ENCODE data around the gene ADH6. TPM values are rescaled to one million over a fixed set of nuclear protein-coding genes. Genes with fewer than 3 reads are reported as not detected.

Gene ADH6
- total and polyA plus RNA-seq, 2 of the 8 experiments (the other 6 are each of a cell fraction or from before 2014, with no cell fraction given), result not detected

DNA sequence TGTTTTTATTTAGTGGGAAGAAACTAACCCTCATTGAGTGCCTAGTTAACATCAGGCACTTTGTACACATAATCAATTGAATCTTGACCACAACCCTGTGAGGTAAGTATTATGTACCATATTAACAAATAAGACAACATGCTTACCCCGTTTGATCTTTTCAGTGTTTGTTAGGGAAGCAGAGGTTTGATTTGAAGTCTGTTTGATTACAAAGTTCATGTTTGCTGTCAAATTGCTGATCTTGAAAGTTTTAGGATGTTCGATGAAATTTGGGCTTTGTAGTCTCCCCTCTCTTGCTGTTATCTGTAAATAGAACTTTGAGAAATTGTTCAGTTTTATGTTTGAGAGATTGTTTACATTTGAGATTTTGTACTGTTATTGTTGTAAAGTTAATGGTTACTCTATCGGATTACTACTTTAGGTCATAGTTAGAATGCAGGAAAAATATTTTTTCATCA lies 61.5 kb downstream of the ADH6 start:
- CTCF ChIA-PET (ENCODE audit: partially characterized antibody), result no interaction called here
- Histone ChIP-seq H3K36me3 (ENCODE audit: control insufficient read depth in 2 of 4, insufficient read depth in 4 of 4, low read length in 3 of 4) (no peaks in the 10 kb centered on the region), H3K4me1 (replicated peaks in 1 of 4; ENCODE audit: control insufficient read depth in 3 of 4, insufficient read depth in 4 of 4, low read length in 3 of 4) (no peaks in the 10 kb centered on the region), H3K27me3 (replicated peaks in 1 of 4; ENCODE audit: control insufficient read depth in 3 of 4, extremely low read depth in 1 of 4, insufficient read depth in 3 of 4, low read length in 3 of 4) (no peaks in the 10 kb centered on the region), H2BK20ac (ENCODE audit: low read length) (no peak overlapping the region), H3K27ac (ENCODE audit: low read depth, low read length) (no peak overlapping the region), H4K8ac (ENCODE audit: extremely low read depth, insufficient read depth, low read length) (no peak overlapping the region), H2BK5ac (ENCODE audit: low read depth, low read length) (no peak overlapping the region), H3K18ac (ENCODE audit: extremely low read depth, low read length) (no peak overlapping the region), H3K23ac (ENCODE audit: insufficient read length) (no peak overlapping the region), H4K91ac (replicated peaks; ENCODE audit: insufficient read length, low read length) (no peak overlapping the region), H2BK12ac (ENCODE audit: low read depth, low read length) (no peak overlapping the region), H3K4me3 (ENCODE audit: extremely low read depth in 1 of 4, insufficient read depth in 2 of 4, low read depth in 3 of 4, low read length in 4 of 4) (no peak overlapping the region), H3K79me2 (ENCODE audit: control insufficient read depth in 1 of 2, insufficient read depth in 2 of 2, low read length in 2 of 2) (no peaks in the 10 kb centered on the region), H3K9me3 (ENCODE audit: insufficient read depth in 2 of 2, low read depth in 1 of 2, low read length in 1 of 2) (0 out of 4 replicates have a peak, but pooled peaks cover 0 to 3% of the 10 kb centered on the region in 2 experiments), H3K14ac (ENCODE audit: insufficient read length) (no peak overlapping the region), H2AFZ (ENCODE audit: low read length) (no peak overlapping the region), H3K9ac (replicated peaks in 1 of 4; ENCODE audit: extremely low read depth in 1 of 4, low read depth in 3 of 4, low read length in 3 of 4) (no peak overlapping the region), H3K4ac (replicated peaks; ENCODE audit: insufficient read length, low read depth, low read length) (no peak overlapping the region), H3K79me1 (ENCODE audit: low read depth, low read length) (no peaks in the 10 kb centered on the region), H2AK5ac (ENCODE audit: low read depth, low read length) (no peak overlapping the region), H4K5ac (ENCODE audit: insufficient read length, low read depth, low read length) (no peak overlapping the region), H2BK15ac (ENCODE audit: low read length) (no peak overlapping the region), H3K23me2 (ENCODE audit: low read depth, low read length) (no peaks in the 10 kb centered on the region), H3K4me2 (ENCODE audit: insufficient read depth in 1 of 2, low read depth in 2 of 2, low read length in 2 of 2) (no peak overlapping the region), H3K56ac (replicated peaks; ENCODE audit: insufficient read length, low read depth, low read length) (no peak overlapping the region), H4K20me1 (replicated peaks in 1 of 2; ENCODE audit: control insufficient read depth in 1 of 2, insufficient read depth in 2 of 2, low read length in 2 of 2) (no peaks in the 10 kb centered on the region), H2BK120ac (replicated peaks; ENCODE audit: low read depth, low read length) (no peak overlapping the region)
- POLR2A ChIA-PET (ENCODE audit: partially characterized antibody), result no interaction called here
- FAIRE-seq (no peak), DNase-seq (ENCODE audit: low read depth in 1 of 2, low spot score in 2 of 2) (no peak)
- 84% methylated on average over 3 of the region's 3 CpGs; no CpG with 5 or more reads in 1 of the 2 experiments for WGBS, 2 experiments (ENCODE audit: extremely low coverage in 1 of 2, insufficient coverage in 1 of 2, insufficient read length in 1 of 2, insufficient replicate concordance in 2 of 2, low coverage in 1 of 2, low lambda C conversion rate in 2 of 2, missing lambda C conversion rate in 1 of 2)
- no peak for TF ChIP-seq EP300 (IDR thresholded peaks at IDR 0.05; ENCODE audit: borderline replicate concordance in 1 of 2, low read depth in 2 of 2, low read length in 2 of 2)
- TF ChIP-seq CTBP2 (IDR thresholded peaks at IDR 0.05; ENCODE audit: borderline replicate concordance, insufficient read depth, insufficient read length, low read length), result no peak
- no peak for TF ChIP-seq POLR2AphosphoS5 (IDR thresholded peaks at IDR 0.05; ENCODE audit: low read depth, low read length)
